GM15510 (cell line): ENCODE measurements around the gene SRRM4.

Experiments used
- POLR2A ChIP-seq: IDR thresholded peaks from 3 replicates; pipeline ENCODE4 v1.6.1; 2011; ENCODE audit warnings: borderline replicate concordance; ENCODE audit not compliant: insufficient read length; ENCODE audit errors: extremely low read depth

Gene SRRM4

GRCh38 chr12:119118625-119119024, 137.3 kb downstream of the SRRM4 start:
- no peak for TF ChIP-seq POLR2A

DNA sequence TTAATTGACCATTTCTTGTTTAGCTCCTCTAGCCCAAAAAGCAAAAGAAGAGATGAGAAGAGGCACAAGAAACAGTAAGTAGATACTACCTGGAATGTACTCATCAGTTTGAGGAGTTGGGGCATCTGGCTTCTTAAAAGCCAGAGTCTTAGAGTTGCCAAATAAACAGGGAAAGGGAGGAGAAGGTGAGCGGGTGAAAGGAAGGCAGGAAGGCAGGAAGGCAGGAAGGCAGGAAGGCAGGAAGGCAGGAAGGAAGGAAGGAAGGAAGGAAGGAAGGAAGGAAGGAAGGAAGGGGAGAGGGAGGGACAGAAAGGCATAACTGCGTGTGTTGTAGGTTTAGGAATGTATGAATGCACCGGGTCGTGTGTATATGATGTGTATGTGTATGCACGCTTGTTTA, 140.7 kb downstream of the SRRM4 start:
- TF ChIP-seq POLR2A = no peak

GRCh38 chr12:119122751-119123150, 141.4 kb downstream of the SRRM4 start:
- TF ChIP-seq POLR2A = no peak

DNA sequence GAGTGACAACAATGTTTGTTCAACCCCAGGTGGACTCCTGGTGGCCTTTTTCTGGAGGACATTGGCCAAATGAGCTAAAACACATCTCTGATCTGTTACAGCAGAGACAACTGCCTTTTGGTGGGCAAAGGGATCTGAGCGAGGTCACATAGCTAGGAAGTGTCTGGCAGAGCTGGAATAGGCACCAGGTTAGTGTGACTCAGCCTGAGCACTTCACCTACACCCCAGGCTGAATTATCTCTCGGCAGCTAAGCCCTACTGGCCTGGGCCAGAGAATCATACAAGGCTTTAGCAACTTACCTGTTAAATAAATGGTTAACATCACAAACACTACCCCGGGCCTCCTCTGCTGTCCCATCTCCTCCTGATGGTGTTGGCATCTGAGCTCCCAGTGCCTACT, 147.2 kb downstream of the SRRM4 start:
- no peak for TF ChIP-seq POLR2A

GRCh38 chr12:119129827-119130434, 148.6 kb downstream of the SRRM4 start:
- TF ChIP-seq POLR2A = no peak

GRCh38 chr12:119130523-119130922, 149.2 kb downstream of the SRRM4 start:
- no peak for TF ChIP-seq POLR2A

DNA sequence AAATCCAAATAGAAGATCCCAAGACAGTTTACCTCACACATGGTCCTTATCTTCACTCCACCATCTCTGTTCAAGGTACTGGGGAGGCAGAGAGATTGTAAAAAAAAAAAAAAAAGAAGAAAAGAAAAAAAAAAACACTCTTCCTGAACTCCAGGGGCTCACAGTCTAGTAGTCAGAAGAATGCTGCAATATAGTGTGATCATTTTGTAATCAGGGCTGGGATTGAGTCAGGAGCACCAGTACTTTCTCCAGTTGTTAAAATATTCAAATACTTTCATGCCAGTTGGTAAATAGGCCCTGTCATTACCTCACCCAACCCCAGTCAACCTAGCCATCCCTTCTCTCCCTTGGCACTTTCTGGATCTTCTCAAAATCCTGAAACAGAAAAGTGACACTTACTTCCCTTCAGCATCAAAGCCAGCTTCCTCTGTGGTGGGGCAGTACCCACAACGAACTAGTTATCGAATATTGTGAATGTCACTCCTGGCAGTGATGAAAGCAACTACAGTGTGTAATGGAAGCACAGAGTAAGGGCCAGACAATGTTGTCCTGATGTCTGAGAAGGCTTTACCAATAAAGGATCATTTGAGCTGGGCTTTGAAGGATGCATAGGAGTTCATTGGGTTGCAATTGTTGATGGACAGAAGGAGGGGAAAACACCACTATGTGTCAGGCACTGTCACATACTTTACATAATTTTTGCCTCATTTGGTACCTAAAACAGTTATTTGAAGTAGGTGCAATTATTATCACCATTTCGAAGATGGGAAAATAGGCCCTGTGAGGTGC, 153.1 kb downstream of the SRRM4 start:
- TF ChIP-seq POLR2A = no peak

DNA sequence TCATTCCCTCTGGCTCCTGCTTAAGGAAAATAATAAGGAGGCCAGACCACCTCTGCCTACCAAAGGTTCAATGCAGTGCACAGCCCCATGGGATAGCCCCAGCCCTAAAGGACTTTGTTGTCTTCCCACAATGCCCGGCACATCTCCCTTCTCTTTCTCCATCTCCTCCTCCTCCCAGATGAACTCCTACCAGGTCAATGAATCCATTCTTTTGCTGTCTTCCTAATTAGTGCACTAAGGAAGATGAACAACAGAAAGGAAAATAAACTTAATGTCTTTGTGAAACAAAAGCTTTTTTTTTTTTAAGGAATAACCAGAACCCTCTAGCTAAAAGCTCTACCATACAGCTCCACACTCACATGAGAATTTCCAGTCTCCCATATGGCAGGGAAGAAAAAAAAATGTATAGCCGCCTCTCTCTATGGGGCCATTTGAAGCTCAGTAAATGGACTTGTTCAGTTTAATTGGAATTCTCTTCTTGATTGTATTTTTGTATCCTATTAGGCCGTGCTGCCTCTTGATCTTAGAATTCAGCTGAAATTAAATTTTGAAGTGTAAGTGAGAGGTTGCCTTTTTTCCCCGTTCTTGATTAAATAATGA, 155.6 kb downstream of the SRRM4 start:
- TF ChIP-seq POLR2A = no peak

- TF ChIP-seq POLR2A = no peak
Observed at GRCh38 chr12:119139448-119139847, 158.1 kb downstream of the SRRM4 start.

GRCh38 chr12:119145367-119145766, 164.0 kb downstream of the SRRM4 start:
- no peak for TF ChIP-seq POLR2A

DNA sequence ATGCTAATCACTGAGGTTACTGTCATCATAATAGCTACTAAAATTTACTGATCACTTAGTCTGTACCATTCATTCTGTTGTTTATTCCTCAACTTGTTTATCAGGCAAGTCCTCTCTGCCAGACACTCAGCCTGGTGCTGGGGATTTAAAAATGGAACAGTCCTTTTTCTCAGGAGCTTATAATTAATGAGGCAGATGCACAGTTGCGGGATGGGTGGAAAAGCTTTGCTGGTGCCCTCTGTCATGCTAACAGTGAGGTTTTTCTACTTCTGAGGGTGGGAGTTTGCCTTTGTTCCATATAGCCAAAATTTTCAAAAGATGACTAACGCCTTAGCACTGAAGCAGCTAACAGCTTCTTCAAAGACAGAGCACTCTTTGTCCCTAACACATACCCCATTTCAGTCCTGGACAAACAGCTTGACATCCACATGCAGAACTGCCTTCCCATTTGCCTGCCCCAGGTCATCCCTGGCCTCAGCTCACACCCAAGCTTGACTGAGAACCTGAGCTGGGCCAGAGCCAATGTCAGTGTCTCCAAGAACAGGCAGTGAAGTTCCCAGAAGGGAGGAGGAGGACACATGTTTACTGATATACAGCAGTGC, 166.6 kb downstream of the SRRM4 start:
- no peak for TF ChIP-seq POLR2A

DNA sequence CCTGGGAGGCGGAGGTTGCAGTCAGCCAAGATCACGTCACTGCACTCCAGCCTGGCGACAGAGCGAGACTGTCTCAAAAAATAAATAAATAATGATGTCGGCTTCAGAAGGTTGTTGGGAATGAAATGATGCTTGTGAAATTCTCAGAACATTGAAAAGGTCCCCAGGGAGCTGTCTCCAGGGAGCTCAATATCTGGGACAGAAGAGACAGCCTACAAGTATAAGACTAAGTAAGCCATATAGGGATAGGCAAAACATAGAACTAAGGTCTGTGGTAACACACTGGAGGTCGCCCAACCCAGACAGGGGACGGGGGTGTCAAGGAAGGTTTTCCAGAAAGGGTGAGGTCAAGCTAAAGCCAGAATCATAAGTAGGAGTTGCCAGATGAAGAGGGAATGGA, 167.9 kb downstream of the SRRM4 start:
- TF ChIP-seq POLR2A = no peak

DNA sequence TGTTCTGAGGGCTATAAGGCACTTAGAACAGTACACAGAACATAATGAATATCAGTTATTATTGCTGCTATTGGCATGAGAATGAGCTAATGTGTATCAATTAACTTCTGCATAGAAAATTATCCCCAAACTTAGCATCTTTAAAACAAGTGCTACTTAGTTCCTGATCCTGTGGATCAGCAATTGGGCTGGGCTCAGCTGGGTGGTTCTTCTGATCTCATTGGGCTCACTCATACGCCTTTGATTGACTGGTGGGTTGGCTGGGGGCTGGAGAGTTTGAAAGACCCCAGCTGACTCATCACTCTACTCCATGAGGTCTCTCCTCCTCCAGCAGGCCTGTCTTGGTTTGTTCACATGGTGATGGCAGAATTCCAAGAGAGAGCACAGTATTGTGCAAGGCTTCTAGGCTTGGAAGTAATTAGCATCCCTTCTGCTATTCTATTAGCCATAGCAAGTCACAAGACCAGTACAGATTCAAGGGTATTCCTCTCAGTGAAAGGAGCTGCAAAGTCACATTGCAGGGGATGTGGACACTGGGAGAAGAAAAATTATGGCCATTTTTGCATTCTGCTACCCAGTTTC, 170.2 kb downstream of the SRRM4 start:
- no peak for TF ChIP-seq POLR2A

DNA sequence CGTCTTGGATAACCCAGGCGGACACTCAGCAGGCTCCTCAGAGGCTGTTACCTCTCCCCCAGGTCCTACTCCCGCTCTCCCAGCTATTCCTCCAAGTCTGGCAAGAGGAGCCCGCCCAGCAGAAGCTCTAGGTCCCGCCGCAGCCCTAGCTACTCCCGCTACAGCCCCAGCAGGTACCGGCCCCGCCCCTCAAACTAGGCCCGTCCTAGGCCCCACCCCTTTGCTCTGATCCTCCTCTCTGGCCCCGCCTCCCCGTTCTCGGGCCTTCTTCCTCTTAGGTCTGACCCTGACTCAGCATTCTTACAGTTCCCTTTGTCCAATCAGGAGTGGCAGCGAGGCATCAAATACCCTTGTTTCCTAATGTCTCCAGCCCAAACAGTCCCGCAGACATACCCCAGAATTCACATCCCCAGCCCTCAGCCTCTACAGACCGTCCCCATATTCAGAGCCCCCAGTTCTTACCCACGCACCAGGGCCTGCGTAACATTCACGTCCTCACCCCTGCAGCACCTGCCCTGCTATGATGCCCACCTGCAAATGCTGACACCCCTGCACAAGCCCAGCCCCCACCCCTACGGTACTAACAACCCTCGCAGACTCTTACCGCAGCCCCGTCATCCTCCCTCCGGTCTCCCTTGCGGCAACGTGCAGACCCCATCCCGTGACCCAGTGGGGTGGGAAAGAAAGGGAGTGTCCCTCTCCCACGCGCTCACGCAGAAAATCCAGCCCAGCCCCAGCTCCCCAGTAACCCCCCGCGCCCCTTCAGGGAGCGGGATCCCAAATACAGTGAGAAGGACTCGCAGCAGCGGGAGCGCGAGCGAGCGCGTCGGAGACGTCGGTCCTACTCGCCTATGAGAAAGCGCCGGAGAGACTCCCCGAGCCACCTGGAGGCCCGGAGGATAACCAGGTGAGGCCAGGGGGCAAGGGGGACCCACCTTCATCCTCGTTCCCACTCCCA, 172.4 kb downstream of the SRRM4 start:
- TF ChIP-seq POLR2A = no peak
